ENCODE results near the gene LENG9. TPM values are rescaled to one million over a fixed set of nuclear protein-coding genes. Genes with fewer than 3 reads are reported as not detected.
"Not testable (repeated sequence)": the region's sequence is repeated elsewhere in the genome, so short reads cannot be mapped to it uniquely, and the experiment has no call there.

LENG9 gene
- total RNA-seq, 1 donor from 2014 or later = 8.4 TPM

DNA sequence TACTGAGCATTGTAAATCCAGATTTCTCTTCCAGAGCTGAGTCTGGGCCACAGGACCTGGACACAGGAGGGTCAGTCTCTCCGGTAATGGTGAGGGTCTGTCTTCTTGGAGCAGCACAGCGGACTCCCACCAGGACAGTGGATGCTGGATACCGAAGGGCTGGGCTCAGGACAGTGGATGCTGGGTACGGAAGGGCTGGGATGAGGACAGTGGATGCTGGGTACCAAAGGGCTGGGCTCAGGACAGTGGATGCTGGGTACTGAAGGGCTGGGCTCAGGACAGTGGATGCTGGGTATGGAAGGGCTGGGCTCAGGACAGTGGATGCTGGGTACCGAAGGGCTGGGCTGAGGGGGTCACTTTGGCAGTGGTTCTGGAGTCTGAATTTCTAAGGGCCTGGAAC lies 29.5 kb upstream of the LENG9 start:
- H3K4me3 Mint-ChIP-seq = not testable (repeated sequence)

DNA sequence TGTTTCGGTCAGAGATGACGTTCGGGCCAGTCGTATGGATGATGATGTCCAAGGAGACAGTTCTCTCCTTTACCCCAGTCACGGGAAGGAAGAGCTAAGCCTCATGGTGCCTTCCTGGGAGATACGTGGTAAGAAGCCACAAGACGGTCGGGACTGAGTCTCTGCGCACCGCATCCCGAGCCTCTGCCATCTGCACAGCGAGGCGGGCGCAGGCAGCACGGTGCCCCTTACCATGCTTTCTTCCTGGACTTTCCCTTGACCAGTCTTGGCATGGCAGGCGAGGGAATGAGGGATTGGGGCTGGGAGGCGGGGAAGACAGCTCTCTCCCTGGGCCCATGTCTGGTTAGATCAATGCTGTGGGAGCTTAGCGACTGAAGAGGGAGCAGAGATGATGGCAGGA lies 29.0 kb upstream of the LENG9 start:
- Mint-ChIP-seq H3K4me3 (no peak overlapping the region), H3K4me1 (ENCODE audit: low read depth) (peaks cover 3% of the 10 kb centered on the region), H3K27ac (no peak overlapping the region), H3K9me3 (no peaks in the 10 kb centered on the region), H3K27me3 (ENCODE audit: insufficient read depth) (peaks cover 19% of the 10 kb centered on the region), H3K36me3 (ENCODE audit: low read depth) (no peaks in the 10 kb centered on the region)
- DNase-seq (ENCODE audit: low spot score) = no peak
- intact Hi-C loops (cut with micrococcal nuclease) = no loop called here

More for the DNA sequence above, 29.5 kb upstream of the LENG9 start:
- H3K4me1 Mint-ChIP-seq (ENCODE audit: low read depth); intact Hi-C loops (cut with micrococcal nuclease); H3K27ac Mint-ChIP-seq; H3K36me3 Mint-ChIP-seq (ENCODE audit: low read depth); H3K9me3 Mint-ChIP-seq; DNase-seq (ENCODE audit: low spot score): not testable (repeated sequence)
- H3K27me3 Mint-ChIP-seq (ENCODE audit: insufficient read depth) = peaks cover 21% of the 10 kb centered on the region

- no peaks in the 10 kb centered on the region for H3K9me3 Mint-ChIP-seq
- no peak for DNase-seq (ENCODE audit: low spot score)
- intact Hi-C loops (cut with micrococcal nuclease) = no loop called here
- H3K4me1 Mint-ChIP-seq (ENCODE audit: low read depth) = no peaks in the 10 kb centered on the region
- peaks cover 17% of the 10 kb centered on the region for H3K27me3 Mint-ChIP-seq (ENCODE audit: insufficient read depth)
- no peaks in the 10 kb centered on the region for H3K36me3 Mint-ChIP-seq (ENCODE audit: low read depth)
- H3K4me3 Mint-ChIP-seq = no peak overlapping the region
- no peak overlapping the region for H3K27ac Mint-ChIP-seq
These were observed 26.2 kb upstream of the LENG9 start for GRCh38 chr19:54489766-54490165.

DNA sequence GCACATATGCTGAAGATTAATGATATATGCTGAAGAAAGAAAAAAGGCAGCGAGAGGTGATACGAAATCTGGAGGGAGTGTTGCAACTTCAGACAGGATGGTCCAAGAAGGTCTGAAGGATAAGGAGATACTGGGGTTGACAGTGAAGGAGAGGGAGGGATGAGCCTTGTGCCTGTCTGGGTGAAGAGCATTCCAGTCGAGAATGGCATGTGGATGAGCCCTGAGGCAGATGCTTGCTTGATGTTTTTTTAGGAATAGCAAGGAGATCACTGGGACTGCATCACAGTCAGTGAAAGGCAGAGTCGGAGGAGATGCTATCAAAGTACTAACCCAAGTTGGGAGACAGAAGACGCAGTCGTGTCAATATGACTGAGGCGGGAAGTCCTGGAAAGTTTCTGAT lies 25.8 kb upstream of the LENG9 start:
- no peak for DNase-seq (ENCODE audit: low spot score)
- Mint-ChIP-seq H3K4me3 (no peak overlapping the region), H3K4me1 (ENCODE audit: low read depth) (no peaks in the 10 kb centered on the region), H3K27ac (no peak overlapping the region), H3K27me3 (ENCODE audit: insufficient read depth) (peaks cover 18% of the 10 kb centered on the region), H3K36me3 (ENCODE audit: low read depth) (no peaks in the 10 kb centered on the region), H3K9me3 (no peaks in the 10 kb centered on the region)
- intact Hi-C loops (cut with micrococcal nuclease) = no loop called here

- Mint-ChIP-seq H3K4me1 (ENCODE audit: low read depth) (peaks cover 14% of the 10 kb centered on the region), H3K9me3 (no peaks in the 10 kb centered on the region), H3K4me3 (no peak overlapping the region), H3K27ac (no peak overlapping the region), H3K27me3 (ENCODE audit: insufficient read depth) (peaks cover 5% of the 10 kb centered on the region), H3K36me3 (ENCODE audit: low read depth) (no peaks in the 10 kb centered on the region)
- DNase-seq (ENCODE audit: low spot score) = no peak
- intact Hi-C loops (cut with micrococcal nuclease) = no loop called here
These were observed 22.3 kb upstream of the LENG9 start for GRCh38 chr19:54485851-54486250.

GRCh38 chr19:54484451-54484850 lies 20.9 kb upstream of the LENG9 start:
- Mint-ChIP-seq H3K4me1 (ENCODE audit: low read depth) (peaks cover 14% of the 10 kb centered on the region), H3K27me3 (ENCODE audit: insufficient read depth) (peaks cover 8% of the 10 kb centered on the region), H3K4me3 (no peak overlapping the region), H3K36me3 (ENCODE audit: low read depth) (no peaks in the 10 kb centered on the region), H3K9me3 (no peaks in the 10 kb centered on the region), H3K27ac (no peak overlapping the region)
- no peak for DNase-seq (ENCODE audit: low spot score)
- intact Hi-C loops (cut with micrococcal nuclease) = loop anchor here (5.0 kb wide), 1 partner anchor 38 kb away; no protein-coding TSS in a partner anchor

DNA sequence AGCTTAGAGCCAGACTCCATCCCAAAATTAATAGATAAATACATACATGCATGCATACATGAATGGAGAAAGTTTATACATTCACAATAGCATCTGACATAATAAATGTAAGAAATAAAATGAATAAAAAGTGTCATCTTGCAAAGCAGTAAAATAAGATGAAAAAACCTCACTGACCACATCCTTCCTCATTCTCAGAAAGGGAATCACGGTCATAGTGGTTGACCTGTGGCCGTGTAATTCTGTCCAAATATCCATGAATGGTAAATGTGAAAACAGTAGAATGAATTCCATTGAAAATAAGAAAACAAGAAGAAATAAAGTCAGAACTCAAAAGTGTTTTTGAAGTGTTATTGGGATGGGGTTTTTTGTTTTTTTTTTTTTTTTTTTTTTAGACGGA lies 19.3 kb upstream of the LENG9 start:
- Mint-ChIP-seq H3K9me3 (no peaks in the 10 kb centered on the region), H3K27me3 (ENCODE audit: insufficient read depth) (peaks cover 13% of the 10 kb centered on the region), H3K4me1 (ENCODE audit: low read depth) (peaks cover 14% of the 10 kb centered on the region), H3K36me3 (ENCODE audit: low read depth) (no peaks in the 10 kb centered on the region), H3K4me3 (no peak overlapping the region), H3K27ac (no peak overlapping the region)
- no peak for DNase-seq (ENCODE audit: low spot score)
- intact Hi-C loops (cut with micrococcal nuclease) = loop anchor here (5.0 kb wide), 1 partner anchor 39 kb away; no protein-coding TSS in a partner anchor

DNA sequence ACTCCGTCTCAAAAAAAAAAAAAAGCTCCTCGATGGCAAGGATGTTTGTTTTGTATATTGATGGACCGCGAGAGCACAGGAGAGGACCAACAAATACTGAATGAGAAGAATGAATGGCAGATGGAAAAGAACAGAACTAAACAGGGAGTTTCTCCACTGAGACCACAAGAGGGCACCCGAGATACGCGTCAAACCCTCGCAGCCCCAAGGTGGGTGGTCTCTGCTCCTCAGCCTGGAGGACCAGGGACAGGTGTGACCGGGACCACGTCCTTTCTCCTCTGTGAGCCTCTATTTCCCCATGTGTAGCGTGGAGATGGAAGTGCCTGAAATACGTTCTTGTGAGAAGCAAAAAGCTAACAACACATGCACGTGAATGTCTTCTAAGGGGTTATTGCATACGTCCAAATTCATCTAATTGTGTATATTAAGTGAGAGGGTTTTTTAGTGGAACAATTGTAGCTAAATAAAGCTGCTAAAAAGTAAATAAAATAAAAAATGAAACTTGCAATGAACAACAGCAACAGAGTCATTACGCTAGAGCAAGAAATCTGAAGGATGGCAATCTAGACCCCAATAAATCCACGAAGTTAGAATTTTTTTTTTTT lies 17.9 kb upstream of the LENG9 start:
- Mint-ChIP-seq H3K27ac (no peak overlapping the region), H3K36me3 (ENCODE audit: low read depth) (no peaks in the 10 kb centered on the region), H3K9me3 (no peaks in the 10 kb centered on the region), H3K4me3 (no peak overlapping the region), H3K4me1 (ENCODE audit: low read depth) (peaks cover 14% of the 10 kb centered on the region), H3K27me3 (ENCODE audit: insufficient read depth) (peaks cover 15% of the 10 kb centered on the region)
- intact Hi-C loops (cut with micrococcal nuclease) = loop anchor here (1.0 to 5.0 kb wide), 3 partner anchors 41 to 172 kb away; no protein-coding TSS in a partner anchor
- DNase-seq (ENCODE audit: low spot score) = peak; percentile 29

GRCh38 chr19:54480051-54480450 lies 16.5 kb upstream of the LENG9 start:
- intact Hi-C loops (cut with micrococcal nuclease) = loop anchor here (5.0 kb wide), 1 partner anchor 42 kb away; no protein-coding TSS in a partner anchor
- H3K27ac Mint-ChIP-seq = no peak overlapping the region
- peaks cover 12% of the 10 kb centered on the region for H3K27me3 Mint-ChIP-seq (ENCODE audit: insufficient read depth)
- peaks cover 14% of the 10 kb centered on the region for H3K4me1 Mint-ChIP-seq (ENCODE audit: low read depth)
- no peaks in the 10 kb centered on the region for H3K36me3 Mint-ChIP-seq (ENCODE audit: low read depth)
- no peak for DNase-seq (ENCODE audit: low spot score)
- no peak overlapping the region for H3K4me3 Mint-ChIP-seq
- no peaks in the 10 kb centered on the region for H3K9me3 Mint-ChIP-seq

DNA sequence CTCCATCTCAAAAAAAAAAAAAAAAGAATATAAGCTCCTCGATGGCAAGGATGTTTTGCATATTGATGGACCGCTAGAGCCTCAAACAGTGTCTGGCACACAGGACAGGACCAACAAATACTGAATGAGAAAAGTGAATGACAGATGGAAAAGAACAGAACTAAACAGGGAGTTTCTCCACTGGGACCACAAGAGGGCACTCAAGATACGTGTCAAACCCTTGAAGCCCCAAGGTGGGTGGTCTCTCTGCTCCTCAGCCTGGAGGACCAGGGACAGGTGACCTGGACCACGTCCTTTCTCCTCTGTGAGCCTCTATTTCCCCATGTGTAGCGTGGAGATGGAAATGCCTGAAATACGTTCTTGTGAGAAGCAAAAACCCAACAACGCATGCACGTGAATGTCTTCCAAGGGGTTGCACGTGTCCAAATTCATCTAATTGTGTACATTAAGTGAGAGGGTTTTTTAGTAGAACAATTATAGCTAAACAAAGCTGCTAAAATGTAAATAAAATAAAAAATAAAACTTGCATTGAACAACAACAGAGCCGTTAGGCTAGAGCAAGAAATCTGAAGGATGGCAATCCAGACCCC lies 15.2 kb upstream of the LENG9 start:
- no peaks in the 10 kb centered on the region for H3K36me3 Mint-ChIP-seq (ENCODE audit: low read depth)
- no peaks in the 10 kb centered on the region for H3K9me3 Mint-ChIP-seq
- H3K27ac Mint-ChIP-seq = no peak overlapping the region
- intact Hi-C loops (cut with micrococcal nuclease) = loop anchor here (1.0 to 2.0 kb wide), 2 partner anchors 198 to 440 kb away; no protein-coding TSS in a partner anchor
- peaks cover 13% of the 10 kb centered on the region for H3K27me3 Mint-ChIP-seq (ENCODE audit: insufficient read depth)
- no peak overlapping the region for H3K4me3 Mint-ChIP-seq
- peaks cover 14% of the 10 kb centered on the region for H3K4me1 Mint-ChIP-seq (ENCODE audit: low read depth)
- DNase-seq (ENCODE audit: low spot score) = no peak

- Mint-ChIP-seq H3K4me1 (ENCODE audit: low read depth) (peaks cover 16% of the 10 kb centered on the region), H3K36me3 (ENCODE audit: low read depth) (no peaks in the 10 kb centered on the region), H3K4me3 (no peak overlapping the region), H3K27me3 (ENCODE audit: insufficient read depth) (peaks cover 19% of the 10 kb centered on the region), H3K27ac (peak overlapping the region; percentile 44), H3K9me3 (no peaks in the 10 kb centered on the region)
- DNase-seq (ENCODE audit: low spot score) = no peak
- intact Hi-C loops (cut with micrococcal nuclease) = loop anchor here (1.0 to 2.0 kb wide), 2 partner anchors 199 to 441 kb away; no protein-coding TSS in a partner anchor
These were observed 14.1 kb upstream of the LENG9 start for GRCh38 chr19:54477650-54478049.

GRCh38 chr19:54475706-54476105 lies 12.1 kb upstream of the LENG9 start:
- no peaks in the 10 kb centered on the region for H3K36me3 Mint-ChIP-seq (ENCODE audit: low read depth)
- peaks cover 24% of the 10 kb centered on the region for H3K27me3 Mint-ChIP-seq (ENCODE audit: insufficient read depth)
- no peak overlapping the region for H3K27ac Mint-ChIP-seq
- no peak for DNase-seq (ENCODE audit: low spot score)
- intact Hi-C loops (cut with micrococcal nuclease) = no loop called here
- no peaks in the 10 kb centered on the region for H3K9me3 Mint-ChIP-seq
- no peak overlapping the region for H3K4me3 Mint-ChIP-seq
- H3K4me1 Mint-ChIP-seq (ENCODE audit: low read depth) = peaks cover 9% of the 10 kb centered on the region

- Mint-ChIP-seq H3K36me3 (ENCODE audit: low read depth) (no peaks in the 10 kb centered on the region), H3K4me3 (no peak overlapping the region), H3K27me3 (ENCODE audit: insufficient read depth) (peaks cover 39% of the 10 kb centered on the region), H3K9me3 (no peaks in the 10 kb centered on the region), H3K4me1 (ENCODE audit: low read depth) (peaks cover 13% of the 10 kb centered on the region), H3K27ac (no peak overlapping the region)
- intact Hi-C loops (cut with micrococcal nuclease) = loop anchor here (1.0 kb wide), 1 partner anchor 10 kb away; no protein-coding TSS in a partner anchor
- no peak for DNase-seq (ENCODE audit: low spot score)
These were observed 10.4 kb upstream of the LENG9 start for GRCh38 chr19:54473892-54474372.
